GM23338 (cell line): ENCODE measurements around the gene PLEK. TPM values are rescaled to one million over a fixed set of nuclear protein-coding genes. Genes with fewer than 3 reads are reported as not detected.

ENCODE experiments used
- ATAC-seq: fragments of 200-7000 bp; cut with Tn5 transposase; 3 replicates; pipeline ENCODE4 v1.9.1; 2020
- DNase-seq: peaks from one replicate; pipeline ENCODE4 v3.0.0-alpha.2; 2015; ENCODE audit warnings: low spot score
- H2AFZ ChIP-seq: fragments of 200-600 bp; sonication (generic); 2 replicates; pipeline ENCODE4 v1.8.0; 2016; ENCODE audit warnings: antibody characterized with exemption, mild to moderate bottlenecking, moderate library complexity
- H3F3A ChIP-seq: fragments of 200-600 bp; sonication (generic); replicated peaks from 2 replicates; pipeline ENCODE4 v1.8.0; 2017; ENCODE audit warnings: antibody characterized with exemption, mixed run types, low read depth
- H3K27ac ChIP-seq: fragments of 200-600 bp; sonication (generic); 2 replicates; pipeline ENCODE4 v1.6.1; 2016; ENCODE audit warnings: low read depth
- H3K27me3 ChIP-seq: fragments of 200-600 bp; sonication (generic); 2 replicates; pipeline ENCODE4 v1.8.0; 2016; ENCODE audit warnings: mild to moderate bottlenecking, mixed run types, moderate library complexity; ENCODE audit not compliant: insufficient read depth
- H3K36me3 ChIP-seq: fragments of 200-600 bp; sonication (generic); 2 replicates; pipeline ENCODE4 v1.8.0; 2016; ENCODE audit warnings: mild to moderate bottlenecking; ENCODE audit not compliant: insufficient read depth
- H3K4me1 ChIP-seq: fragments of 200-600 bp; sonication (generic); 2 replicates; pipeline ENCODE4 v1.8.0; 2016; ENCODE audit warnings: mild to moderate bottlenecking, moderate library complexity; ENCODE audit not compliant: insufficient read depth
- H3K4me2 ChIP-seq: fragments of 200-600 bp; sonication (generic); 2 replicates; pipeline ENCODE4 v1.7.1; 2017; ENCODE audit warnings: mixed run types
- H3K4me3 ChIP-seq: fragments of 200-600 bp; sonication (generic); 2 replicates; pipeline ENCODE4 v1.6.1; 2016; ENCODE audit warnings: mixed run types
- H3K79me2 ChIP-seq: fragments of 200-600 bp; sonication (generic); replicated peaks from 2 replicates; pipeline ENCODE4 v1.8.0; 2017; ENCODE audit warnings: mild to moderate bottlenecking; ENCODE audit not compliant: insufficient read depth
- H3K9me2 ChIP-seq: fragments of 200-600 bp; sonication (generic); 2 replicates; pipeline ENCODE4 v1.8.0; 2017; ENCODE audit not compliant: insufficient read depth
- H4K20me1 ChIP-seq: fragments of 200-600 bp; sonication (generic); replicated peaks from 2 replicates; pipeline ENCODE4 v1.8.0; 2017; ENCODE audit warnings: mild to moderate bottlenecking; ENCODE audit not compliant: insufficient read depth
- H3K27ac Mint-ChIP-seq: 2 replicates; pipeline ENCODE4 v1.8.0; 2020; ENCODE audit warnings: inconsistent platforms, mild to moderate bottlenecking, moderate library complexity, mixed read lengths
- H3K27me3 Mint-ChIP-seq: 3 replicates; pipeline ENCODE4 v1.8.0; 2022; ENCODE audit warnings: low read depth, mild to moderate bottlenecking, moderate library complexity, mixed read lengths, inconsistent platforms; ENCODE audit not compliant: insufficient read depth, poor library complexity
- H3K36me3 Mint-ChIP-seq: 3 replicates; pipeline ENCODE4 v1.8.0; 2021; ENCODE audit warnings: low read depth, mild to moderate bottlenecking, inconsistent platforms, moderate library complexity, mixed read lengths
- H3K4me1 Mint-ChIP-seq: 3 replicates; pipeline ENCODE4 v1.8.0; 2020; ENCODE audit warnings: mild to moderate bottlenecking, inconsistent platforms, mixed read lengths
- H3K4me3 Mint-ChIP-seq: 3 replicates; pipeline ENCODE4 v1.8.0; 2021; ENCODE audit warnings: moderate library complexity, mild to moderate bottlenecking, inconsistent platforms, mixed read lengths
- H3K9me3 Mint-ChIP-seq: 3 replicates; pipeline ENCODE4 v1.8.0; 2020; ENCODE audit warnings: moderate library complexity, mild to moderate bottlenecking, inconsistent platforms, mixed read lengths
- CREB1 ChIP-seq: fragments of 250-450 bp; sonication (Bioruptor Pico); IDR thresholded peaks from 2 replicates; pipeline ENCODE4 v1.5.0; 2020; ENCODE audit warnings: low read depth, mild to moderate bottlenecking, moderate library complexity
- EZH2phosphoT487 ChIP-seq: fragments of 200-600 bp; sonication (generic); IDR thresholded peaks from one replicate; pipeline ENCODE4 v1.8.1; 2018; ENCODE audit warnings: antibody characterized with exemption; ENCODE audit not compliant: unreplicated experiment
- JUNB ChIP-seq: IDR thresholded peaks from one replicate; pipeline ENCODE4 v1.6.1; 2016; ENCODE audit warnings: antibody characterized with exemption; ENCODE audit not compliant: unreplicated experiment
- POLR2AphosphoS5 ChIP-seq: IDR thresholded peaks from 2 replicates; pipeline ENCODE4 v1.6.1; 2016; ENCODE audit warnings: antibody characterized with exemption, low read depth
- ZNF114 ChIP-seq: fragments of 250-450 bp; sonication (Bioruptor Pico); IDR thresholded peaks from 2 replicates; pipeline ENCODE4 v1.5.0; 2020; ENCODE audit warnings: mild to moderate bottlenecking, moderate library complexity
- ZNF331 ChIP-seq: fragments of 250-450 bp; sonication (Bioruptor Pico); IDR thresholded peaks from 2 replicates; pipeline ENCODE4 v1.5.0; 2020; ENCODE audit warnings: low read depth, mild to moderate bottlenecking, moderate library complexity
- polyA plus RNA-seq: library from polyadenylated mRNA; unstranded; fragments of >200 nt; fragmentation: Nextera tagmentation; extraction: Ambion mirVana; gene quantifications from 2 replicates; pipeline ENCODE4 v1.2.1, GENCODE V29; 2016
- total RNA-seq: library from RNA; depleted of rRNA; stranded (reverse); fragments of >200 nt; shearing (Covaris generic); gene quantifications from 2 replicates; pipeline ENCODE4 v1.2.3, GENCODE V29; 2014
- TF ChIP-seq, protein P1 (sequence below): IDR thresholded peaks from 2 replicates; pipeline ENCODE4 v1.6.1; 2016; ENCODE audit warnings: antibody characterized with exemption
- TF ChIP-seq, protein P2 (sequence below): fragments of 250-450 bp; sonication (Bioruptor Pico); IDR thresholded peaks from 2 replicates; pipeline ENCODE4 v1.5.0; 2020; ENCODE audit warnings: mild to moderate bottlenecking, moderate library complexity
- TF ChIP-seq, protein P3 (sequence below): IDR thresholded peaks from one replicate; pipeline ENCODE4 v1.6.1; 2018; ENCODE audit warnings: antibody characterized with exemption; ENCODE audit not compliant: unreplicated experiment

PLEK gene
- total and polyA plus RNA-seq, 2 experiments from 2014 or later, result 0.06 TPM; not detected in 1

DNA sequence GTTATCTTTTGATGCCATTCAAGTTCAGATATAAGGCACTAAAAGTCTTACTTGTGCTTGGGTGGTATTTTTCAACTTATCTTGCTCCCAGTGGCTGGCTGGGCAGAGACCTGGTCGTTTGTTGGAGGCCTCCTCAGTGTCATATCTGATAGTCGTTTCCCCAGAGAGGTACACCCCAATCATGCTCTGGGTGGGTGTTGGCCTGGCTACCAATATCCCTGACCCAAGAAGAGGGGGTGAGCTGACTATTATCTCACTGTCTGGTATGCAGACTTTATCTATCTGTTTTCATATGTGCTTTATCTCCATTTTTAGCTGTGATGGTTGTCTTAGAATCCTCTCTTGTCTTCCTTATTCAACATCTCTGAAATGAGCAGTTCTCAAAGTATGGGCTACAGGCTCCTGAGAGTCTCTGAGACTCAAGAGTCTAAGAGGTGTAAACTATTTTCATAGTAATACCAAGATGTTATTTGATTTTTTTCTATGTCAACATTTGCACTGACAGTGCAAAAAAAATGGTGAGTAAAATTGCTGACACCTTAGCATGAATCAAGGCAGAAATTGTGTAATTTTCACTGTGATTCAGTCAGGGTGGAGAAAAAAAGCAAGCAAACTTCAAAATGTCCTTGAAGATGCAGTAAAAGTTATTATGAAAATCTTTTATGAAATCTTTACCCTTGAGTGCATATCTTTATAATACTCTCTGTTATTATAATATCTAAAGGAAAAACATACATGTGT lies 12.3 kb upstream of the PLEK start:
- Mint-ChIP-seq H3K27ac (no peak overlapping the region), H3K4me3 (no peak overlapping the region), H3K36me3 (no peaks in the 10 kb centered on the region), H3K9me3 (no peaks in the 10 kb centered on the region), H3K4me1 (peaks cover 6% of the 10 kb centered on the region; the same call in 2 of the 3 replicates), H3K27me3 (peaks cover 3% of the 10 kb centered on the region)
- H3K27ac ChIP-seq, result no peak overlapping the region
- ATAC-seq, result no peak
- TF ChIP-seq EZH2phosphoT487 (no peak), ZNF331 (no peak), ZNF114 (CRISPR knock-in tag) (no peak), POLR2AphosphoS5 (no peak)
- H3F3A ChIP-seq, result no peaks in the 10 kb centered on the region
- no peaks in the 10 kb centered on the region for H3K79me2 ChIP-seq
- H3K36me3 ChIP-seq, result no peaks in the 10 kb centered on the region
- no peaks in the 10 kb centered on the region for H4K20me1 ChIP-seq
- no peak overlapping the region for H3K4me2 ChIP-seq
- no peaks in the 10 kb centered on the region for H3K9me2 ChIP-seq
- no peak overlapping the region for H3K4me3 ChIP-seq
- DNase-seq, result no peak
- H3K4me1 ChIP-seq, result no peaks in the 10 kb centered on the region
- no peak overlapping the region for H2AFZ ChIP-seq
- no peaks in the 10 kb centered on the region for H3K27me3 ChIP-seq

DNA sequence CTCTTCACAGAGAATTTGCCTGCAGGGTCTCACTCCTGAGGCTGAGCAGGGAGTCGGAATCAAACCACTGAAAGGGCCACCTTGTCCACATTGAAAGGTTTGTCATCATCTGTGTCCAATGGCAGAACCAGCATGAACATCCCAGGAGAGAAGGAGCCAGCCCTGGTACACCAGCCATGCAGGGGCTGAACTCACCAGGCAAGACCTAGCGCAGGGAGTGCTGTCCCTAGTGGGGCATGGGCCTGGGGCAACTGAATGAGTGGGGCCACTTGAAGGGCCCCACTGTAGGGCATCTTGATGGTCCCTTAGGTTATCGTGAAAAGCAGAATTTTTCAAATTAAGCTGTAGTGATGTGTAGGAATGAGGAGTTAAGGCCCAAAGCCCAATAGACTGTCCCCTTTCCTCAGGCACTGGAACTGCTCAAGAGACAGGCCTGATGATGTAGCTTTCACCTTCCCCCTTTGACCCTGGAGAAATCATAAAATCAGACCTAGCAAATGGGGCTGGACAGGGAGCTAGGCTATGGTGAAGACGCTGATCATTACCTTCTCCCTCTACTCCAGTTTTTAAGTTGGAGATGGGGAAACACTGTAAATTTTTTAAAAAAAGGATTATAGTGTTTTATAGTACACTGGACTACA lies 8.4 kb upstream of the PLEK start:
- Mint-ChIP-seq H3K27me3 (peaks cover 4% of the 10 kb centered on the region), H3K36me3 (no peaks in the 10 kb centered on the region), H3K27ac (no peak overlapping the region), H3K9me3 (no peaks in the 10 kb centered on the region), H3K4me3 (no peak overlapping the region), H3K4me1 (peaks cover 10% of the 10 kb centered on the region; the same call in 2 of the 3 replicates)
- no peak for DNase-seq
- no peak for ATAC-seq
- Histone ChIP-seq H4K20me1 (no peaks in the 10 kb centered on the region), H3F3A (no peaks in the 10 kb centered on the region), H3K27ac (no peak overlapping the region), H3K4me2 (no peak overlapping the region), H3K4me3 (no peak overlapping the region), H3K4me1 (no peaks in the 10 kb centered on the region), H3K79me2 (no peaks in the 10 kb centered on the region), H3K9me2 (no peaks in the 10 kb centered on the region), H3K27me3 (no peaks in the 10 kb centered on the region), H2AFZ (no peak overlapping the region), H3K36me3 (no peaks in the 10 kb centered on the region)
- TF ChIP-seq JUNB (no peak), ZNF331 (no peak), ZNF114 (CRISPR knock-in tag) (no peak), POLR2AphosphoS5 (no peak), CREB1 (CRISPR knock-in tag) (no peak)
- TF ChIP-seq, protein P1, sequence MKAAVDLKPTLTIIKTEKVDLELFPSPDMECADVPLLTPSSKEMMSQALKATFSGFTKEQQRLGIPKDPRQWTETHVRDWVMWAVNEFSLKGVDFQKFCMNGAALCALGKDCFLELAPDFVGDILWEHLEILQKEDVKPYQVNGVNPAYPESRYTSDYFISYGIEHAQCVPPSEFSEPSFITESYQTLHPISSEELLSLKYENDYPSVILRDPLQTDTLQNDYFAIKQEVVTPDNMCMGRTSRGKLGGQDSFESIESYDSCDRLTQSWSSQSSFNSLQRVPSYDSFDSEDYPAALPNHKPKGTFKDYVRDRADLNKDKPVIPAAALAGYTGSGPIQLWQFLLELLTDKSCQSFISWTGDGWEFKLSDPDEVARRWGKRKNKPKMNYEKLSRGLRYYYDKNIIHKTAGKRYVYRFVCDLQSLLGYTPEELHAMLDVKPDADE, result no peak
- TF ChIP-seq, protein P2, sequence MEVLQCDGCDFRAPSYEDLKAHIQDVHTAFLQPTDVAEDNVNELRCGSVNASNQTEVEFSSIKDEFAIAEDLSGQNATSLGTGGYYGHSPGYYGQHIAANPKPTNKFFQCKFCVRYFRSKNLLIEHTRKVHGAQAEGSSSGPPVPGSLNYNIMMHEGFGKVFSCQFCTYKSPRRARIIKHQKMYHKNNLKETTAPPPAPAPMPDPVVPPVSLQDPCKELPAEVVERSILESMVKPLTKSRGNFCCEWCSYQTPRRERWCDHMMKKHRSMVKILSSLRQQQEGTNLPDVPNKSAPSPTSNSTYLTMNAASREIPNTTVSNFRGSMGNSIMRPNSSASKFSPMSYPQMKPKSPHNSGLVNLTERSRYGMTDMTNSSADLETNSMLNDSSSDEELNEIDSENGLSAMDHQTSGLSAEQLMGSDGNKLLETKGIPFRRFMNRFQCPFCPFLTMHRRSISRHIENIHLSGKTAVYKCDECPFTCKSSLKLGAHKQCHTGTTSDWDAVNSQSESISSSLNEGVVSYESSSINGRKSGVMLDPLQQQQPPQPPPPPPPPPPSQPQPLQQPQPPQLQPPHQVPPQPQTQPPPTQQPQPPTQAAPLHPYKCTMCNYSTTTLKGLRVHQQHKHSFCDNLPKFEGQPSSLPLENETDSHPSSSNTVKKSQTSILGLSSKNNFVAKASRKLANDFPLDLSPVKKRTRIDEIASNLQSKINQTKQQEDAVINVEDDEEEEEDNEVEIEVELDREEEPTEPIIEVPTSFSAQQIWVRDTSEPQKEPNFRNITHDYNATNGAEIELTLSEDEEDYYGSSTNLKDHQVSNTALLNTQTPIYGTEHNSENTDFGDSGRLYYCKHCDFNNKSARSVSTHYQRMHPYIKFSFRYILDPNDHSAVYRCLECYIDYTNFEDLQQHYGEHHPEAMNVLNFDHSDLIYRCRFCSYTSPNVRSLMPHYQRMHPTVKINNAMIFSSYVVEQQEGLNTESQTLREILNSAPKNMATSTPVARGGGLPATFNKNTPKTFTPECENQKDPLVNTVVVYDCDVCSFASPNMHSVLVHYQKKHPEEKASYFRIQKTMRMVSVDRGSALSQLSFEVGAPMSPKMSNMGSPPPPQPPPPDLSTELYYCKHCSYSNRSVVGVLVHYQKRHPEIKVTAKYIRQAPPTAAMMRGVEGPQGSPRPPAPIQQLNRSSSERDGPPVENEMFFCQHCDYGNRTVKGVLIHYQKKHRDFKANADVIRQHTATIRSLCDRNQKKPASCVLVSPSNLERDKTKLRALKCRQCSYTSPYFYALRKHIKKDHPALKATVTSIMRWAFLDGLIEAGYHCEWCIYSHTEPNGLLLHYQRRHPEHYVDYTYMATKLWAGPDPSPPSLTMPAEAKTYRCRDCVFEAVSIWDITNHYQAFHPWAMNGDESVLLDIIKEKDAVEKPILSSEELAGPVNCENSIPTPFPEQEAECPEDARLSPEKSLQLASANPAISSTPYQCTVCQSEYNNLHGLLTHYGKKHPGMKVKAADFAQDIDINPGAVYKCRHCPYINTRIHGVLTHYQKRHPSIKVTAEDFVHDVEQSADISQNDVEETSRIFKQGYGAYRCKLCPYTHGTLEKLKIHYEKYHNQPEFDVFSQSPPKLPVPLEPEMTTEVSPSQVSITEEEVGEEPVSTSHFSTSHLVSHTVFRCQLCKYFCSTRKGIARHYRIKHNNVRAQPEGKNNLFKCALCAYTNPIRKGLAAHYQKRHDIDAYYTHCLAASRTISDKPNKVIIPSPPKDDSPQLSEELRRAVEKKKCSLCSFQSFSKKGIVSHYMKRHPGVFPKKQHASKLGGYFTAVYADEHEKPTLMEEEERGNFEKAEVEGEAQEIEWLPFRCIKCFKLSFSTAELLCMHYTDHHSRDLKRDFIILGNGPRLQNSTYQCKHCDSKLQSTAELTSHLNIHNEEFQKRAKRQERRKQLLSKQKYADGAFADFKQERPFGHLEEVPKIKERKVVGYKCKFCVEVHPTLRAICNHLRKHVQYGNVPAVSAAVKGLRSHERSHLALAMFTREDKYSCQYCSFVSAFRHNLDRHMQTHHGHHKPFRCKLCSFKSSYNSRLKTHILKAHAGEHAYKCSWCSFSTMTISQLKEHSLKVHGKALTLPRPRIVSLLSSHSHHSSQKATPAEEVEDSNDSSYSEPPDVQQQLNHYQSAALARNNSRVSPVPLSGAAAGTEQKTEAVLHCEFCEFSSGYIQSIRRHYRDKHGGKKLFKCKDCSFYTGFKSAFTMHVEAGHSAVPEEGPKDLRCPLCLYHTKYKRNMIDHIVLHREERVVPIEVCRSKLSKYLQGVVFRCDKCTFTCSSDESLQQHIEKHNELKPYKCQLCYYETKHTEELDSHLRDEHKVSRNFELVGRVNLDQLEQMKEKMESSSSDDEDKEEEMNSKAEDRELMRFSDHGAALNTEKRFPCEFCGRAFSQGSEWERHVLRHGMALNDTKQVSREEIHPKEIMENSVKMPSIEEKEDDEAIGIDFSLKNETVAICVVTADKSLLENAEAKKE, result no peak
- TF ChIP-seq, protein P3, sequence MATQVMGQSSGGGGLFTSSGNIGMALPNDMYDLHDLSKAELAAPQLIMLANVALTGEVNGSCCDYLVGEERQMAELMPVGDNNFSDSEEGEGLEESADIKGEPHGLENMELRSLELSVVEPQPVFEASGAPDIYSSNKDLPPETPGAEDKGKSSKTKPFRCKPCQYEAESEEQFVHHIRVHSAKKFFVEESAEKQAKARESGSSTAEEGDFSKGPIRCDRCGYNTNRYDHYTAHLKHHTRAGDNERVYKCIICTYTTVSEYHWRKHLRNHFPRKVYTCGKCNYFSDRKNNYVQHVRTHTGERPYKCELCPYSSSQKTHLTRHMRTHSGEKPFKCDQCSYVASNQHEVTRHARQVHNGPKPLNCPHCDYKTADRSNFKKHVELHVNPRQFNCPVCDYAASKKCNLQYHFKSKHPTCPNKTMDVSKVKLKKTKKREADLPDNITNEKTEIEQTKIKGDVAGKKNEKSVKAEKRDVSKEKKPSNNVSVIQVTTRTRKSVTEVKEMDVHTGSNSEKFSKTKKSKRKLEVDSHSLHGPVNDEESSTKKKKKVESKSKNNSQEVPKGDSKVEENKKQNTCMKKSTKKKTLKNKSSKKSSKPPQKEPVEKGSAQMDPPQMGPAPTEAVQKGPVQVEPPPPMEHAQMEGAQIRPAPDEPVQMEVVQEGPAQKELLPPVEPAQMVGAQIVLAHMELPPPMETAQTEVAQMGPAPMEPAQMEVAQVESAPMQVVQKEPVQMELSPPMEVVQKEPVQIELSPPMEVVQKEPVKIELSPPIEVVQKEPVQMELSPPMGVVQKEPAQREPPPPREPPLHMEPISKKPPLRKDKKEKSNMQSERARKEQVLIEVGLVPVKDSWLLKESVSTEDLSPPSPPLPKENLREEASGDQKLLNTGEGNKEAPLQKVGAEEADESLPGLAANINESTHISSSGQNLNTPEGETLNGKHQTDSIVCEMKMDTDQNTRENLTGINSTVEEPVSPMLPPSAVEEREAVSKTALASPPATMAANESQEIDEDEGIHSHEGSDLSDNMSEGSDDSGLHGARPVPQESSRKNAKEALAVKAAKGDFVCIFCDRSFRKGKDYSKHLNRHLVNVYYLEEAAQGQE, result no peak
